PC-9 (cell line): ENCODE measurements around the gene TMEM225B. TPM values are rescaled to one million over a fixed set of nuclear protein-coding genes. Genes with fewer than 3 reads are reported as not detected.

ENCODE experiments used
- BruUV-seq: library from RNA; stranded (reverse); fragments of 400-500 nt; replicated peaks from 2 replicates; lab custom pipeline; 2021; lab: Mats Ljungman, UMichigan
- CTCF ChIA-PET: fragments of 300-600 bp; sonication (Branson Sonifier 250); formaldehyde crosslinking; loops from one replicate; lab custom pipeline; 2022; ENCODE audit warnings: antibody characterized with exemption; lab: Charles Lee
- POLR2A ChIA-PET: fragments of 300-600 bp; sonication (Branson Sonifier 250); formaldehyde crosslinking; loops from one replicate; lab custom pipeline; 2022; ENCODE audit warnings: antibody characterized with exemption; ENCODE audit not compliant: unreplicated experiment; lab: Charles Lee
- DNase-seq, 2 experiments: peaks; one replicate each; pipeline versions ENCODE4 v3.0.0 to v3.0.0-alpha.2; 2015 to 2022; ENCODE audit warnings: mixed read lengths in 1 of 2
- H2AFZ ChIP-seq: fragments of 200-600 bp; sonication (generic); 2 replicates; pipeline ENCODE4 v1.8.1; 2017; ENCODE audit warnings: antibody characterized with exemption
- H3F3A ChIP-seq: fragments of 200-600 bp; sonication (generic); 2 replicates; pipeline ENCODE4 v1.8.1; 2017; ENCODE audit warnings: antibody characterized with exemption, mild to moderate bottlenecking, low read depth; ENCODE audit not compliant: insufficient read depth
- H3K27ac ChIP-seq: fragments of 200-600 bp; sonication (generic); 2 replicates; pipeline ENCODE4 v1.6.1; 2016; ENCODE audit warnings: mixed run types
- H3K27me3 ChIP-seq: fragments of 200-600 bp; sonication (generic); 2 replicates; pipeline ENCODE4 v1.6.1; 2016; ENCODE audit warnings: low read depth, mixed run types; ENCODE audit not compliant: insufficient read depth
- H3K36me3 ChIP-seq: fragments of 200-600 bp; sonication (generic); 2 replicates; pipeline ENCODE4 v1.6.1; 2016; ENCODE audit warnings: low read depth, mixed run types
- H3K4me1 ChIP-seq: fragments of 200-600 bp; sonication (generic); replicated peaks from 2 replicates; pipeline ENCODE4 v1.6.1; 2016; ENCODE audit warnings: mixed run types; ENCODE audit not compliant: insufficient read depth
- H3K4me2 ChIP-seq: fragments of 200-600 bp; sonication (generic); 2 replicates; pipeline ENCODE4 v1.6.1; 2017; ENCODE audit warnings: mixed run types
- H3K4me3 ChIP-seq: fragments of 200-600 bp; sonication (generic); 2 replicates; pipeline ENCODE4 v1.6.1; 2016; ENCODE audit warnings: mixed run types
- H3K79me2 ChIP-seq: fragments of 200-600 bp; sonication (generic); 2 replicates; pipeline ENCODE4 v1.6.1; 2017; ENCODE audit warnings: low read depth, mixed run types
- H3K9me2 ChIP-seq: fragments of 200-600 bp; sonication (generic); 2 replicates; pipeline ENCODE4 v1.8.1; 2017; ENCODE audit warnings: mild to moderate bottlenecking; ENCODE audit not compliant: insufficient read depth
- H3K9me3 ChIP-seq: fragments of 200-600 bp; sonication (generic); 2 replicates; pipeline ENCODE4 v1.8.1; 2016; ENCODE audit warnings: low read depth; ENCODE audit not compliant: insufficient read depth
- H4K20me1 ChIP-seq: fragments of 200-600 bp; sonication (generic); 2 replicates; pipeline ENCODE4 v1.8.1; 2017; ENCODE audit not compliant: insufficient read depth
- EZH2 ChIP-seq: fragments of 200-600 bp; sonication (generic); IDR thresholded peaks from 2 replicates; pipeline ENCODE4 v1.8.0; 2017; ENCODE audit warnings: antibody characterized with exemption, low read depth
- intact Hi-C: fragments of 100-400 bp; cut with micrococcal nuclease; formaldehyde crosslinking; loops from one replicate; pipeline ENCODE4 v1.10.0; 2022; ENCODE audit not compliant: unreplicated experiment
- total RNA-seq: library from RNA; stranded (reverse); gene quantifications from 2 replicates; pipeline ENCODE4 v1.2.3, GENCODE V29; 2021
- TF ChIP-seq, protein P1 (sequence below): fragments of 200-600 bp; sonication (generic); conservative IDR thresholded peaks from 2 replicates; pipeline ENCODE4 v1.6.1; 2017; ENCODE audit warnings: mixed run types, antibody characterized with exemption, mild to moderate bottlenecking, moderate library complexity

Gene TMEM225B
- total RNA-seq, 1 experiment from 2014 or later = 1.5 TPM

DNA sequence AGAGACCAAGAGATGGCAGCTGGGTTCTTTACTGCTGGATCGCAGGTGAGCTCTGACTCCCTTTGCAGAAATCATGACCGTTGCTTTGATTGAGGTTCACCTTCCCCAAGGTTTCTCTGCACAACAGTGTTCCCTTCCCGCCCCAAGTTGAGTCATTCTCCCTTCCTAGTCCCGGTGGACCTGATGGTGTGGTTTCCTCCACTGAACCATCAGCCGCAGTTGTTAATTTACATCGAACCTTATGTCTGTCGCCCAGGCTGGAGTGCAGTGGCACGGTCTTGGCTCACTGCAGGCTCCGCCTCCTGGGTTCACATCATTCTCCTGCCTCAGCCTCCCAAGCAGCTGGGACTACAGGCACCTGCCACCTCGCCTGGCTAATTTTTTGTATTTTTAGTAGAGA is 24.5 kb downstream of the TMEM225B start:
- peaks cover 38% of the 10 kb centered on the region for H3K36me3 ChIP-seq
- ChIA-PET POLR2A (no interaction called here), CTCF (no interaction called here)
- H3K9me2 ChIP-seq = no peaks in the 10 kb centered on the region
- H4K20me1 ChIP-seq = no peaks in the 10 kb centered on the region
- no peak for DNase-seq
- H3K4me1 ChIP-seq = peaks cover 16% of the 10 kb centered on the region
- H3F3A ChIP-seq = no peaks in the 10 kb centered on the region; the same call in 1 of the 2 replicates
- TF ChIP-seq, protein P1, sequence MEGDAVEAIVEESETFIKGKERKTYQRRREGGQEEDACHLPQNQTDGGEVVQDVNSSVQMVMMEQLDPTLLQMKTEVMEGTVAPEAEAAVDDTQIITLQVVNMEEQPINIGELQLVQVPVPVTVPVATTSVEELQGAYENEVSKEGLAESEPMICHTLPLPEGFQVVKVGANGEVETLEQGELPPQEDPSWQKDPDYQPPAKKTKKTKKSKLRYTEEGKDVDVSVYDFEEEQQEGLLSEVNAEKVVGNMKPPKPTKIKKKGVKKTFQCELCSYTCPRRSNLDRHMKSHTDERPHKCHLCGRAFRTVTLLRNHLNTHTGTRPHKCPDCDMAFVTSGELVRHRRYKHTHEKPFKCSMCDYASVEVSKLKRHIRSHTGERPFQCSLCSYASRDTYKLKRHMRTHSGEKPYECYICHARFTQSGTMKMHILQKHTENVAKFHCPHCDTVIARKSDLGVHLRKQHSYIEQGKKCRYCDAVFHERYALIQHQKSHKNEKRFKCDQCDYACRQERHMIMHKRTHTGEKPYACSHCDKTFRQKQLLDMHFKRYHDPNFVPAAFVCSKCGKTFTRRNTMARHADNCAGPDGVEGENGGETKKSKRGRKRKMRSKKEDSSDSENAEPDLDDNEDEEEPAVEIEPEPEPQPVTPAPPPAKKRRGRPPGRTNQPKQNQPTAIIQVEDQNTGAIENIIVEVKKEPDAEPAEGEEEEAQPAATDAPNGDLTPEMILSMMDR = no peak
- no peak for TF ChIP-seq EZH2
- no peaks in the 10 kb centered on the region for H3K27me3 ChIP-seq
- no TSS peak for BruUV-seq
- peaks cover 20% of the 10 kb centered on the region for H3K79me2 ChIP-seq
- H3K27ac ChIP-seq = no peak overlapping the region
- intact Hi-C loops = no loop called here
- no peak overlapping the region for H3K4me2 ChIP-seq
- no peaks in the 10 kb centered on the region for H3K9me3 ChIP-seq
- H2AFZ ChIP-seq = no peak overlapping the region
- no peak overlapping the region for H3K4me3 ChIP-seq

DNA sequence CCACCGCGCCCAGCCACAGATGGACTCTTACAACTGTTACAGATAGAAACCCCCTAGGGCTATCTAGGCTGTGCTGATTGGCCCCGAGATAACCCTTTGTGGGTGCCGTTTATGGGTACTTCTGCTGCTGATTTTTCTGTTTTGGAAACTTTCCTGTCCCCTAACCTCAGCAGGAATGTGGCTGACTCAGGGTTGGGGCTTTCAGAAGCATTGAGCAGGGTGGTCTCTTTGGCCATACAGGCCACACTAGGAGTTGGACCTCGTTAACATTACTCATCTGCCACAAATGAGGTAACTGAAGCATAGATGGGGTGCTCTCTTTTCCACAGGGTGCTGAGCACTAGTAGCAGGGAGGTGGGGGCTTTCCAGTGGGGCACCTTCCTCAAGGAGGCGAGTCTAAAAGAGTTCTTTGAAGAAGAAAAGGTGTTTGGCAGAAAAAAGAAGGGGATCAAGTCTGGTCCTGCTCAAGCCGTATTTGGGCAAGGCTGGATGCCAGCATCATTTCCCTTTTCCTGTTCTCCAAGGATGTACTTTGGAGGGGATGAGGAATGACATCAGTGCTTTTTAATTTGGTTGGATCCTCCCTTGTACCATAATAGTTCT is 25.1 kb downstream of the TMEM225B start:
- H3K4me3 ChIP-seq = no peak overlapping the region
- H3K4me2 ChIP-seq = no peak overlapping the region
- H3K79me2 ChIP-seq = peaks cover 14% of the 10 kb centered on the region
- no peaks in the 10 kb centered on the region; the same call in 1 of the 2 replicates for H3F3A ChIP-seq
- H3K27me3 ChIP-seq = no peaks in the 10 kb centered on the region
- POLR2A ChIA-PET = no interaction called here
- peaks cover 40% of the 10 kb centered on the region for H3K36me3 ChIP-seq
- intact Hi-C loops = no loop called here
- TF ChIP-seq EZH2 = no peak
- TF ChIP-seq, protein P1 = no peak
- peaks cover 10% of the 10 kb centered on the region for H3K4me1 ChIP-seq
- no peak overlapping the region for H2AFZ ChIP-seq
- H3K27ac ChIP-seq = no peak overlapping the region
- no peaks in the 10 kb centered on the region for H4K20me1 ChIP-seq
- no peaks in the 10 kb centered on the region for H3K9me2 ChIP-seq
- no TSS peak for BruUV-seq
- CTCF ChIA-PET = no interaction called here
- no peak for DNase-seq
- H3K9me3 ChIP-seq = no peaks in the 10 kb centered on the region

DNA sequence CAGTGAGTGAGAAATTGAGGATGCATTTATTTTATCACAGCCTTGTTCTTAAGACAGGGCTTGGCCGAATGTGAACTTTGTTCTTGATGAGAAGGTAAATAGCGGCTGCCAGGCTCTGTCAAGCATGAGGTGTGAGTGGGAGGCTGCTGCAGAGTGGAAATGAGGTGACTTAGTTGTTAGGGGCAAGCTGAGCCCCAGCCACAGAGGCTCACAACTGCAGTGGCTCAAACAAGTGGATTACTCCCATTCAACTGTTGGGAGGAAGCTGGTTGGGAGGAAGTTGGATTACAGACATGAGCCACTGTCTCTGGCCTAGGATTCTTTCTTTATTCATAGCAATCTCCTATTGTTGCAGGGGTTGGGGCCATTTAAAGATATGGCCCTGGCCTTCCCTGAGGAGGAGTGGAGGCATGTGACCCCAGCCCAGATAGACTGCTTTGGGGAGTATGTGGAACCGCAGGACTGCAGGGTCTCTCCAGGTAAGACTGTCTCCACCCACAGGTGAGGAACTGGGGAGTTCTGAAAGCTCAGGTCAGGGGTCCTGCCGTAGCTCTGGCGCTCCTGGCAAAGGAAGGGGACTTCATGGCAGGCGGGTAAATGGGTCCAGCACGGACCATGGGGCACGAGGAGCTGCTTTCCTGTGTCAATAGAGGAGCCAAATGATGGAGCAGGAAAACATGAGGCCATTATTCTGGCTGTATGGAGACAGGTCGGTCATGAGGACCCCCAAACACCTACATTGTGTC is 25.8 kb downstream of the TMEM225B start:
- no peaks in the 10 kb centered on the region; the same call in 1 of the 2 replicates for H3F3A ChIP-seq
- ChIA-PET POLR2A (no interaction called here), CTCF (no interaction called here)
- H2AFZ ChIP-seq = no peak overlapping the region
- peaks cover 7% of the 10 kb centered on the region for H3K79me2 ChIP-seq
- BruUV-seq = no TSS peak
- H3K27me3 ChIP-seq = no peaks in the 10 kb centered on the region
- intact Hi-C loops = no loop called here
- peaks cover 44% of the 10 kb centered on the region for H3K36me3 ChIP-seq
- H4K20me1 ChIP-seq = no peaks in the 10 kb centered on the region
- no peak overlapping the region for H3K4me2 ChIP-seq
- DNase-seq = no peak
- H3K4me1 ChIP-seq = peaks cover 3% of the 10 kb centered on the region
- H3K9me3 ChIP-seq = no peaks in the 10 kb centered on the region
- TF ChIP-seq, protein P1 = no peak
- H3K9me2 ChIP-seq = no peaks in the 10 kb centered on the region
- H3K27ac ChIP-seq = no peak overlapping the region
- H3K4me3 ChIP-seq = no peak overlapping the region
